ENCODE data around the gene PERCC1.

PERCC1 gene

GRCh38 chr16:1433263-1433560, 2.3 kb downstream of the PERCC1 start:
- H3K4me3 ChIP-seq (replicated peaks; ENCODE audit: low read depth, low read length): no peak overlapping the region

GRCh38 chr16:1433756-1434155, 2.9 kb downstream of the PERCC1 start:
- no peak for TF ChIP-seq CTCF (IDR thresholded peaks at IDR 0.05; ENCODE audit: low read length, missing control alignments)
- DNase-seq (ENCODE audit: low read depth): no peak
- no peak overlapping the region for H3K4me3 ChIP-seq (replicated peaks; ENCODE audit: low read depth, low read length)

More at GRCh38 chr16:1433263-1433560, 2.3 kb downstream of the PERCC1 start:
- no peak for DNase-seq (ENCODE audit: low read depth)
- TF ChIP-seq CTCF (IDR thresholded peaks at IDR 0.05; ENCODE audit: low read length, missing control alignments): no peak

- no peak for DNase-seq (ENCODE audit: low read depth)
- H3K4me3 ChIP-seq (replicated peaks; ENCODE audit: low read depth, low read length): no peak overlapping the region
- no peak for TF ChIP-seq CTCF (IDR thresholded peaks at IDR 0.05; ENCODE audit: low read length, missing control alignments)
Measured at GRCh38 chr16:1434644-1435592, 4.0 kb downstream of the PERCC1 start.

- DNase-seq (ENCODE audit: low read depth): no peak
- H3K4me3 ChIP-seq (replicated peaks; ENCODE audit: low read depth, low read length): no peak overlapping the region
- no peak for TF ChIP-seq CTCF (IDR thresholded peaks at IDR 0.05; ENCODE audit: low read length, missing control alignments)
Measured at GRCh38 chr16:1435921-1436697, 5.2 kb downstream of the PERCC1 start.

GRCh38 chr16:1436731-1437355, 6.0 kb downstream of the PERCC1 start:
- no peak for DNase-seq (ENCODE audit: low read depth)
- no peak for TF ChIP-seq CTCF (IDR thresholded peaks at IDR 0.05; ENCODE audit: low read length, missing control alignments)
- no peak overlapping the region for H3K4me3 ChIP-seq (replicated peaks; ENCODE audit: low read depth, low read length)

- TF ChIP-seq CTCF (IDR thresholded peaks at IDR 0.05; ENCODE audit: low read length, missing control alignments): no peak
- DNase-seq (ENCODE audit: low read depth): no peak
- no peak overlapping the region for H3K4me3 ChIP-seq (replicated peaks; ENCODE audit: low read depth, low read length)
Measured at GRCh38 chr16:1437606-1438005, 6.7 kb downstream of the PERCC1 start.
